NCI-H2171 (cell line): Measurements from ENCODE around the gene DNAJB12.
"Not testable (repeated sequence)": the region's sequence is repeated elsewhere in the genome, so short reads cannot be mapped to it uniquely, and the experiment has no call there.

Experiments
- DNase-seq: peaks from one replicate; lab custom pipeline; 2025; lab: John Stamatoyannopoulos, UW

Gene DNAJB12

DNA sequence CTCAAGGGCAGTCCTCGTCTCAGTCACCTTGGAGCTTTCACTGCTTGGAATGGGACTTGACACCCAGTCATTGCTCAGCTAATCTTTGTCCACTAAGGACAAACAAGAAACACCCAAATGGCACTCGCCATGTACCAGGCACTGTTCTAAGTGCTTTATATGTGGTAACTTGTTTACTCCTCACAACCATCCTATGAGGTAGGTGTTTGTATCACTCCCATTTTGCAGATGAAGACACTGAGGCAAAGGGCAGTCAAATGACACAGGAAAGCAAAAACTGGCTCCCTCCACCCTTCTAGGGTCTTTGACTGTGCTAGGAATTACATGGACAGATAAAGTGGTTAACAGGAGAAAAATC lies 24.7 kb downstream of the DNAJB12 start:
- DNase-seq, result no peak

GRCh38 chr10:72329290-72330068 lies 25.2 kb downstream of the DNAJB12 start:
- DNase-seq, result no peak

DNA sequence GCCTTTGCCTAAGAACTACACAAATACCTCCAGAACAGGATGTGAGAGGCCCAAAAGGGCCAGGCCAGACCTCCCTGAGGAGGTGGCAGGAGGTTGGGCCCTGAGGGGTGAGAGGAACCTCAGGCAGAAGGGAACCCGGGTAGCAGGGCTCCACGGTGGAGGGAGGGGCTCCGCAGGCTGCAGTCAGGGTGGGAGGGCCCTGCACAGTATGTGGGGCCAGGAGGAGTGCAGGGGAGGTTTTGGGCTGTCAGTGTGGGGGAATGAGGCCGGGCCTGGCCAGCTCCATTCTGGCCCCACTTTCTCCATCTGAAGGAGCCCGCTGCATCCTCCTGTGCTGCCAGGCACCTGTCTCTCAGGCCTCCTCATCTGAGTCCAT lies 25.9 kb downstream of the DNAJB12 start:
- no peak for DNase-seq

- no peak for DNase-seq
Observed at GRCh38 chr10:72328045-72328828, 26.5 kb downstream of the DNAJB12 start.

GRCh38 chr10:72326665-72327603 lies 27.8 kb downstream of the DNAJB12 start:
- DNase-seq, result not testable (repeated sequence)

- DNase-seq, result not testable (repeated sequence)
Observed at GRCh38 chr10:72325243-72326175, 29.2 kb downstream of the DNAJB12 start.

GRCh38 chr10:72323771-72324191 lies 30.9 kb downstream of the DNAJB12 start:
- no peak for DNase-seq

GRCh38 chr10:72323108-72323749 lies 31.5 kb downstream of the DNAJB12 start:
- DNase-seq, result no peak

DNA sequence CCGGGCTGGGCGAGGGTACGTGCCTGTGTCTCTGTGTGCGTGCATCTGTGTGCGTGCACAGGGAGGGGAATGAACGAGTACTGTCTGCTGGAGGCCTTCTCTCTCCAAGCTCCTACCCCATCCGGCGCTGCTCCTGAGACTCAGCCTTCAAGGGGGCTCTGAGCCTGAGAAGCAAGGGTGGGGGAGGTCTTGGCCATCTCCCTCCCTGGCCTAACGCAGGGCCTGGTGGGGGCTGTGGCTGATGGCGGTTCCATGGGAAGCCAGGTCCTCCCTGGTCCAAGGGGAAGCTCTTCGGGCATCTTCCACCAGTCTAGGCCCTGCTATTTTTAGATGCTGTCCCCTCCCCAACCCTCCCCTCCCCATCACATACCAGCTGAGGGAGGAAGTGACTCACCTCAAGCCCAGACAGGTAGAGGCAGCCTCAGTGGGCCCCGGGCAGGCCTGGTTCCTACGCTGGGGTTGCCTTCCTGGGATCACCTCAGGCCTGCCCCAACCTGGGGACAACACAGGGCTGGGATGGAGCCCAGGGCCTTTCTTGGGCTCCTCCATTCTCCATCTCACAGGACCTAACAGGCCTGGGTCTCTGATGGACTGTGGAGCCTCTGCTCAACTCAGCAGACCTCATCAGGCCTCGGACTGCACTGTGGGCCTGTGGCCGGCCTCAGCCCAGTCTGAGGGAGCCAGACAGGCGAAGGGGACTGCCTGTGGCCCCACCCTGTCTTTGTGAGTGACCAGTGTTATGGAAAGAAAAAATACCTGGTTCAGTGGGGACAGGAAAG lies 32.2 kb downstream of the DNAJB12 start:
- DNase-seq, result no peak

GRCh38 chr10:72322030-72322279 lies 32.8 kb downstream of the DNAJB12 start:
- DNase-seq, result no peak

GRCh38 chr10:72321248-72322029 lies 33.3 kb downstream of the DNAJB12 start:
- DNase-seq, result no peak

- DNase-seq, result peak; percentile 95
Observed at GRCh38 chr10:72320676-72321247, 34.0 kb downstream of the DNAJB12 start.

- peak; percentile 74 for DNase-seq
Observed at GRCh38 chr10:72319416-72320254, 35.1 kb downstream of the DNAJB12 start.

DNA sequence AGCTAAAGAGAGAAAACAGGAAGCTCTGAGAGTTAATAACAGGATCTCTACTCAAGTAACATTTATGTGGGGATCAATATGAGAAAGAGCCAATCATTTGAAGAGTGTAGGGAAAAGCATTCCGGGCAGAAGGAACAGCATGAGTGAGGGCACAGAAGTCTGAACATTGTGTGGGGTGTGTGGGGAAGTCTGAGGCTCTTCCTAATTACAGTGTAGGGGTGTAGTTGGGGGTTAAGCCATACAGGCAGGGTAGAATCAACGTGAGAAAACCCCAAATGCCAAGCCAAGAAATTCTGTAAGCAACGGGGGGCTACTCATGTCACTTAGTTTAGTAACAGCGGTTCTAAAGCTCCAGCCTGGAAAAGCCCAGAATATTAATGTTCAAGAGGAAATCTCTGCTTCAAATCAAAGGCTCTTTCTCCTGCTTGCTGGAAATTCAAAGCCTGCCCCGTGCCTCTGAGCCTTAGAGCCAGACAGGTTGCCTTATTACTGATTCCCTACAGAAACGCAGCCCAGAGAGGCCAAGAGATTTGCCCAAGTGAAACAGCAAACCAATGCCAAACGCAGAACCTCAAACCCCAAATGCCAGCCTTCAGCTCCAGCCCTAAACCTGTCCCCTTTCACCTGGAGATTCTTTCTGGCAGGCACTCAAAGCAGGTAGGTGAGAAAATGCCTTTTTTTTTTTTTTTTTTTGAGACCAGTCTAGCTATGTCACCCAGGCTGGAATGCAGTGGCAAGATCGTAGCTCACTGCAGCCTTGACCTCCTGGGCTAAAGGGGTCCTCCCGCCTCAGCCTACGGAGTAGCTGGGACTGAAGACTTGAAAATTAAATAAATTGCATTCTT lies 36.1 kb downstream of the DNAJB12 start:
- DNase-seq, result no peak

- no peak for DNase-seq
Observed at GRCh38 chr10:72316748-72317435, 37.8 kb downstream of the DNAJB12 start.

DNA sequence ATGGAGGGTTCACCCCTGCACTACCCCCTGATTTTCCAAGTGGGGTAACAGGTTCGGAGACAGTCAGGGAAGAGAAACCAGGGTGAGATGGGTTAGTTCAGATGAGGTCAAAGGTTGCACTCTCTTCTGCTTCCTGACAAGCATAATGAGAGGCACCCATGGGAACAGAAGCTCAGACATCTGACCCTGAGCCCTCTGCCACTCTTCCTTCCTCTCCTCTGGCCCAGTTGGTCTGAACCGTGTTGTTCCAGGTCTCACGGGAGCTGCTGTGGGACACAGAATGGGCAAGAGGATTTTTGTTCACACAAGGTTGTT lies 38.4 kb downstream of the DNAJB12 start:
- no peak for DNase-seq
